Small intestine (tissue), 7 donors: Measurements from ENCODE around the gene C20orf144. TPM values are rescaled to one million over a fixed set of nuclear protein-coding genes. Genes with fewer than 3 reads are reported as not detected.

Source experiments
- DNase-seq, 2 donors: peaks; one replicate each; pipeline versions ENCODE4 v3.0.0 to v3.0.0-alpha.2; 2013
- FAIRE-seq: peaks from 2 replicates; lab custom pipeline; 2012; peaks lifted over from hg19 to GRCh38; lab: Jason Lieb, UNC
- H3K27ac ChIP-seq, 3 donors: one replicate each; pipeline ENCODE4 v1.5.1; 2013; ENCODE audit warnings: low read length in 2 of 3, mild to moderate bottlenecking in 2 of 3, control low read depth in 1 of 3, inconsistent platforms in 1 of 3, low read depth in 1 of 3, moderate library complexity in 1 of 3
- H3K27me3 ChIP-seq, 3 donors: one replicate each; pipeline ENCODE4 v1.6.1; 2013; ENCODE audit warnings: low read length in 3 of 3, inconsistent platforms in 1 of 3; ENCODE audit not compliant: control insufficient read depth in 3 of 3, insufficient read depth in 3 of 3
- H3K36me3 ChIP-seq, 3 donors: one replicate each; pipeline ENCODE4 v1.6.1; 2013; ENCODE audit warnings: low read length in 3 of 3, inconsistent platforms in 1 of 3, low read depth in 1 of 3, mild to moderate bottlenecking in 1 of 3, moderate library complexity in 1 of 3; ENCODE audit not compliant: control insufficient read depth in 3 of 3, insufficient read depth in 2 of 3
- H3K4me1 ChIP-seq, 3 donors: one replicate each; pipeline ENCODE4 v1.6.1; 2013; ENCODE audit warnings: low read length in 2 of 3, inconsistent platforms in 1 of 3, low read depth in 1 of 3, mild to moderate bottlenecking in 1 of 3, moderate library complexity in 1 of 3; ENCODE audit not compliant: control insufficient read depth in 3 of 3, insufficient read depth in 2 of 3
- H3K4me3 ChIP-seq, 3 donors: one replicate each; pipeline ENCODE4 v1.5.1; 2013; ENCODE audit warnings: low read length in 3 of 3, control low read depth in 1 of 3, inconsistent platforms in 1 of 3, low read depth in 1 of 3, mild to moderate bottlenecking in 1 of 3, moderate library complexity in 1 of 3
- H3K9me3 ChIP-seq, 2 donors: one replicate each; pipeline ENCODE4 v1.6.1; 2013; ENCODE audit warnings: low read depth in 1 of 2, low read length in 1 of 2; ENCODE audit not compliant: control insufficient read depth in 2 of 2, insufficient read depth in 1 of 2
- WGBS, 3 donors: extraction: QIAGEN DNeasy Blood & Tissue Kit; methylation state at CpG; one replicate each; pipeline ENCODE4 v1.1.7; 2013; 5-methylcytosine and 5-hydroxymethylcytosine counted together
- polyA plus RNA-seq, 4 donors: library from polyadenylated mRNA; stranded (reverse) in 3 of 4; unstranded in 1 of 4; fragments of 200-250 nt in 3 of 4; fragments of 120-200 nt in 1 of 4; gene quantifications; one replicate each; pipeline versions ENCODE4 v1.2.1 to v1.2.3, GENCODE V29; 2013
- donor health status: healthy with polysubstance abuse.
- donor health status: control.
- donor health status: control.
- donor health status: Bipolar disorder and iron deficiency.
- donor health status: healthy.

Gene C20orf144
- polyA plus RNA-seq, 4 donors = 0.07 to 0.41 TPM; not detected in 2

GRCh38 chr20:33669873-33670640 lies 7.9 kb downstream of the C20orf144 start:
- WGBS, 3 donors = 76 to 92% (median 89%) methylated on average over 12 to 13 of the region's 13 CpGs
- Histone ChIP-seq H3K4me3 (no peak overlapping the region), H3K27me3 (no peaks in the 10 kb centered on the region), H3K4me1 (peaks cover 3 to 32% (median 5%) of the 10 kb centered on the region in 3 donors), H3K36me3 (peaks cover 0 to 41% (median 5%) of the 10 kb centered on the region in 3 donors), H3K27ac (no peak overlapping the region), H3K9me3 (no peaks in the 10 kb centered on the region)
- DNase-seq (no peak), FAIRE-seq (no peak)

GRCh38 chr20:33670715-33671499 lies 8.8 kb downstream of the C20orf144 start:
- FAIRE-seq (no peak), DNase-seq (no peak)
- Histone ChIP-seq H3K27ac (no peak overlapping the region), H3K4me1 (peaks cover 3 to 39% (median 5%) of the 10 kb centered on the region in 3 donors), H3K9me3 (no peaks in the 10 kb centered on the region), H3K4me3 (no peak overlapping the region), H3K36me3 (peaks cover 0 to 45% (median 5%) of the 10 kb centered on the region in 3 donors), H3K27me3 (no peaks in the 10 kb centered on the region)
- WGBS, 3 donors = 86 to 89% (median 88%) methylated on average over 6 of the region's 6 CpGs

GRCh38 chr20:33671573-33672288 lies 9.6 kb downstream of the C20orf144 start:
- peaks cover 0 to 52% (median 5%) of the 10 kb centered on the region in 3 donors for H3K36me3 ChIP-seq
- FAIRE-seq (no peak), DNase-seq (no peak)
- H3K27me3 ChIP-seq = no peaks in the 10 kb centered on the region
- no peak overlapping the region for H3K27ac ChIP-seq
- no peaks in the 10 kb centered on the region for H3K9me3 ChIP-seq
- WGBS, 3 donors = 82 to 90% (median 85%) methylated on average over 8 of the region's 8 CpGs
- peaks cover 3 to 34% (median 5%) of the 10 kb centered on the region in 3 donors for H3K4me1 ChIP-seq
- no peak overlapping the region for H3K4me3 ChIP-seq

GRCh38 chr20:33672426-33673113 lies 10.4 kb downstream of the C20orf144 start:
- H3K4me3 ChIP-seq = peak overlapping the region in 2 of 3 donors; percentile 68 to 86
- WGBS, 3 donors = 35 to 60% (median 37%) methylated on average over 16 to 17 of the region's 17 CpGs
- no peak for FAIRE-seq

GRCh38 chr20:33673114-33673409 lies 10.9 kb downstream of the C20orf144 start:
- Histone ChIP-seq H3K9me3 (no peaks in the 10 kb centered on the region), H3K4me1 (peaks cover 3 to 28% (median 5%) of the 10 kb centered on the region in 3 donors), H3K4me3 (peak overlapping the region; percentile 68 to 86 (median 68)), H3K36me3 (peaks cover 0 to 61% (median 5%) of the 10 kb centered on the region in 3 donors), H3K27ac (no peak overlapping the region), H3K27me3 (no peaks in the 10 kb centered on the region)
- 16 to 68% (median 54%) methylated on average over 4 of the region's 4 CpGs for WGBS, 3 donors
- FAIRE-seq = no peak
- no peak for DNase-seq

More at GRCh38 chr20:33672426-33673113, 10.4 kb downstream of the C20orf144 start:
- peaks cover 3 to 32% (median 5%) of the 10 kb centered on the region in 3 donors for H3K4me1 ChIP-seq
- H3K27ac ChIP-seq = no peak overlapping the region
- DNase-seq = peak in 1 of 2 donors; percentile 27
- H3K36me3 ChIP-seq = peaks cover 0 to 60% (median 5%) of the 10 kb centered on the region in 3 donors
- H3K9me3 ChIP-seq = no peaks in the 10 kb centered on the region
- H3K27me3 ChIP-seq = no peaks in the 10 kb centered on the region

GRCh38 chr20:33673410-33674293 lies 11.5 kb downstream of the C20orf144 start:
- peak overlapping the region; percentile 21 to 61 (median 42) for H3K27ac ChIP-seq
- no peaks in the 10 kb centered on the region for H3K9me3 ChIP-seq
- DNase-seq = no peak
- peaks cover 0 to 59% (median 5%) of the 10 kb centered on the region in 3 donors for H3K36me3 ChIP-seq
- no peaks in the 10 kb centered on the region for H3K27me3 ChIP-seq
- 7 to 19% (median 9%) methylated on average over 22 to 29 of the region's 29 CpGs for WGBS, 3 donors
- H3K4me1 ChIP-seq = peaks cover 3 to 30% (median 5%) of the 10 kb centered on the region in 3 donors
- no peak for FAIRE-seq
- peak overlapping the region; percentile 68 to 86 (median 68) for H3K4me3 ChIP-seq
